GM20000 (cell line): ENCODE results near the gene NAV3.

Experiments
- DNase-seq: peaks from one replicate; pipeline ENCODE4 v3.0.0; 2012; ENCODE audit warnings: low spot score
- TF ChIP-seq, protein P1 (sequence below): IDR thresholded peaks from 2 replicates; pipeline ENCODE4 v1.5.1; 2012; ENCODE audit warnings: mild to moderate bottlenecking, control low read depth; ENCODE audit errors: extremely low read depth, missing control alignments

NAV3 gene

DNA sequence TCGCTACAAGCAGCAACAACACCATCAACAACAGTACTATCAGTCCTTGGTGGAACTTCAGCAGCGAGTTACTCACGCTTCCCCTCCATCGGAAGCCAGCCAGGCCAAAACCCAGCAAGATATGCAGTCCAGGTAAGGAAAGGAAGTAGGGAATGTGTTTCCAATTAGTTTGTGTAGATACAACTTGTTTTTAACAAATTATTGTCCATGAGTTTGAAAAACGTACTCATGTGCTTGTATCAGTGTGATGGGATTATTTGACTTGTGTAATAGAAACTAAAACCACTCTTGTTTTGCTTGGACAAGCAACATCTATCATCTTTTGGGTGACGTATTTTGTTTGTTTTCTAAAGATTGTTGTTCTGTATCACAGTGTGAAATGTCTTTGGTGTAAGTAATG lies 137.9 kb downstream of the NAV3 start:
- TF ChIP-seq, protein P1, sequence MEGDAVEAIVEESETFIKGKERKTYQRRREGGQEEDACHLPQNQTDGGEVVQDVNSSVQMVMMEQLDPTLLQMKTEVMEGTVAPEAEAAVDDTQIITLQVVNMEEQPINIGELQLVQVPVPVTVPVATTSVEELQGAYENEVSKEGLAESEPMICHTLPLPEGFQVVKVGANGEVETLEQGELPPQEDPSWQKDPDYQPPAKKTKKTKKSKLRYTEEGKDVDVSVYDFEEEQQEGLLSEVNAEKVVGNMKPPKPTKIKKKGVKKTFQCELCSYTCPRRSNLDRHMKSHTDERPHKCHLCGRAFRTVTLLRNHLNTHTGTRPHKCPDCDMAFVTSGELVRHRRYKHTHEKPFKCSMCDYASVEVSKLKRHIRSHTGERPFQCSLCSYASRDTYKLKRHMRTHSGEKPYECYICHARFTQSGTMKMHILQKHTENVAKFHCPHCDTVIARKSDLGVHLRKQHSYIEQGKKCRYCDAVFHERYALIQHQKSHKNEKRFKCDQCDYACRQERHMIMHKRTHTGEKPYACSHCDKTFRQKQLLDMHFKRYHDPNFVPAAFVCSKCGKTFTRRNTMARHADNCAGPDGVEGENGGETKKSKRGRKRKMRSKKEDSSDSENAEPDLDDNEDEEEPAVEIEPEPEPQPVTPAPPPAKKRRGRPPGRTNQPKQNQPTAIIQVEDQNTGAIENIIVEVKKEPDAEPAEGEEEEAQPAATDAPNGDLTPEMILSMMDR = no peak
- no peak for DNase-seq

DNA sequence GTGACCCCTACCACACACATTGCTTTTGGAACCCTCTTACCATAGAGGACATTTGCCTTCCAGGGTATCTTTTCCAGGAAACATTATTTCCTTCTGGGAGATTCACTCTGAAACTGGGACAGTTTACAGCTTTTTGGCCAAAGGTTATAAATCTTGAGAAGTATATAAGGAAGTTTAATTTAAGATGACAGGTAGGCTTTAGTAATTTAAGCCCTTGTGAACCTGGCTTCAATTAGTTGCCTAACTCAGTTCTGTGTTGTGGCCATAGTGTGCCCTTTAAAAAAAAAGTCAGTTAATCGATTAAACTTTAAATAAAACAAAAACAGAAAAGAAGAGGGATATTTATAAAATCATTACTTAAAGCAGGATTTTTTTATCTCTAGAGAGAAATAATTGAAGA lies 142.9 kb downstream of the NAV3 start:
- TF ChIP-seq, protein P1 = no peak
- DNase-seq = no peak

DNA sequence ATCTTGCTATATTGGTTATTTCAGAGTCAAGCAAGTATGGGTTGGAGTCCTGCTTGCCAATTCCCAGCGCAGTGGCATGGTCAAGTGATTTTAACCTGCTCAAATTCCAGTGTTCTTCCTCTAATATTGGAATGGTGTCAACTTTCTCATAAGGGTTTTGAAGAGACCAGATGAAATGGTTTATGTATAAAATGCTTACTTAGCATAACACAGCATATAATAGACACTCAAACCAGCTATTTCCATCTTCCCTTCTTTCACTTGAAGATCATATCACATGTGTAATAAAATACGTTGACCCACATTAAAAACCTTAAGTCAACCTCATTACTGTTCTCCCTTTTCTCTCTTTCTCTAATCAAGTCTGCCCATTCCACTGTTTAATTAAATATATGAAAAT lies 144.0 kb downstream of the NAV3 start:
- DNase-seq = no peak
- TF ChIP-seq, protein P1 = no peak

DNA sequence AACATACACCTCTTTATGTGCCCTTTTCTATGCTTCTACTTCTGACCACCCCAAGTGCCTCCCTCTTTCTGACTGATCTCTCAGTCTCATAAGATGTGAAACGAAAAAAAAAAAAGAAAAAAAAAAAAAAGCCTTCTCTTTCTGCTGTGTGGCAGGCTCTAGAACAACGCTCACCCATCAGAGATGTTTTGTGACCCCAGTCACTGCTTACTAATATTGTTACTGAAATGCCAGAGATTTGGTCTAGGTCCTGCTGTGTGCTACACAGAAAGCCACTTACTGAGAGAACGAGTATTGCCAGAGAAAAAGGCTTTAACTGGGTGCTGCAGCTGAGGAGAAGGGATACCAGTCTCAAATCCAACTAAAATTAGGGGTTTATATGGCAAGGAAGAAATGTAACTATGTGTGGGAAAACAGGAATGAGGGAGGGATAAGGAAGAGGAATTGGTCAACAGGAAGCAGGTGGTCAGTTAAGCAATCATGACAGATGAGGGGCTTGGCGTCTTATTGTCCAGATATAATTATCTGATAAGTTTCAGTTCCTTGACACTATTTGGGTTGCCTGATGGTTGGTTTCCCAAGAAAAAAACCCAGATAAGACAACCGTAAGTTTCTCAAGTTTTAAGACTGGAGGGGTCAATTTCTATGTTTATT lies 149.0 kb downstream of the NAV3 start:
- DNase-seq = no peak

DNA sequence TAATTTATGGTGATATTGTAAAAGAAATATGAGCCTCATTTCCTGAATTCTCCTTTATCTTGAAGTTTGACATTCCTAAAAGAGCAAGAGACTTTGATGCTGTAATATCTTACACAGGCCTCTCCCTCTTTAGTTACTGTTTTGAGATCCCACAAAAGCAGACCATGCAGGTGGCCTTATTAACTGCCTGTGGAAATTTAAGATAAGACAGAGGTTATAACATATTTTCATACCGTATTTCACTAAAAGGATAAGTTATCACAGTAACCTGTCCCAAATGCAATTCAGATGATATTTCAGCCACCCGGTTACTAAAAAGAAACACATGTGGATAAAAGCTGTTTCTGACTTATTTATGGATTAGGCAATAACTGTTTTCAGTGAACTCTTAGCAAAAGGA lies 150.1 kb downstream of the NAV3 start:
- TF ChIP-seq, protein P1 = no peak

More for the DNA sequence above, 149.0 kb downstream of the NAV3 start:
- TF ChIP-seq, protein P1 = no peak

DNA sequence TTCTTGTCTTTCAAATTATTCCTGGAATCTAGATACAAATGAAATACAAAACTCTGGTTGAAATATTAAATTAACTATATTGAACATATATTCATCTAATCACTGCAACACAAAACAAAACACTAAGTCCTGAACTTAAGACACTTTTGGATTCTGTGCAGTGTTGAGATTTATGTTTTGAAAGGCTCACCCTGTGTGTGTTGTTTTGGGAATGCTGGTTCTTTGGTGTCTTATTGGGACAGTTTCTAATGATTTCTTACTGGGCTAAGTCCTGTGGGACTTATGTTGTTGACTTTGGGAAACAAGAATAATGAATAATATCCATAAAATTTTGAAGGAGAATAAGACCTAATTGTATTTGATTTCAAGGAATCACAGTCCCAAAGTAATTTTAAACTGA lies 153.2 kb downstream of the NAV3 start:
- TF ChIP-seq, protein P1 = no peak

More for the DNA sequence above, 150.1 kb downstream of the NAV3 start:
- DNase-seq = no peak

DNA sequence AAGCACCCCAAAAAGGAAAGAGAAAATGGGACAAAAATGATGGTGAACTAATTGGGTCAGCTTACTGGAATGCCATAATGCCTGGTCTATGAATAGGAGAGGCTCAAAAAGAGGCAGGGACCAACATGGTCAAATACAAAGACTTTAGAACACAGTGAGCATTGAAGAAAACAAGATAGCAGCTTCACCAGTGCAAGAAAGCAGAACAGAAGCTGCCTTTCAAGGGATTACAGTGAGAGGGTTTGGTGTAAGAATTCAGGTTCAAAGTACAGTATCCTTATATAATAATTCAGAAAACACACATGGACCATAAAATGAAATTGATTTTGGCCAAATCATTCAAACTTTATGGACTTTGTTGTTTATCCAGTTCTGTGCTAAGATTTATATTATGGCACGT lies 162.1 kb downstream of the NAV3 start:
- DNase-seq = no peak
- TF ChIP-seq, protein P1 = no peak

More for the DNA sequence above, 153.2 kb downstream of the NAV3 start:
- no peak for DNase-seq
